Occipital lobe (tissue), 1 donor: Measurements from ENCODE around the gene USP43. TPM values are rescaled to one million over a fixed set of nuclear protein-coding genes. Genes with fewer than 3 reads are reported as not detected.

ENCODE experiments used
- total RNA-seq: library from RNA; depleted of rRNA; stranded (reverse); fragments of >200 nt; gene quantifications from one replicate; pipeline ENCODE4 v1.2.3, GENCODE V29; 2014

The USP43 gene
- total RNA-seq, 1 donor from 2014 or later, result 3.6 TPM

Other genes starting within 250 kb of the USP43 start
- gene STX8, start 69.7 kb upstream of the USP43 start, total RNA-seq, result 42.9 TPM
- gene CFAP52, start 68.9 kb upstream of the USP43 start, total RNA-seq, result 2.2 TPM
- not detected for gene DHRS7C, start 146.1 kb downstream of the USP43 start, total RNA-seq
- gene GSG1L2, start 176.6 kb downstream of the USP43 start, total RNA-seq, result not detected
- gene GLP2R, start 180.4 kb downstream of the USP43 start, total RNA-seq, result not detected